Stimulated activated CD8-positive, alpha-beta memory T cell treated with anti-CD3 and anti-CD28 coated beads, Interleukin-12 subunit alpha, Interleukin-12 subunit beta, amount 100 ng/mL, for 24 hours (primary cell): ENCODE measurements around the gene STON2.

Experiments
- DNase-seq: peaks from one replicate; pipeline ENCODE4 v3.0.0-alpha.2; 2020; ENCODE audit errors: extremely low read depth

Gene STON2

DNA sequence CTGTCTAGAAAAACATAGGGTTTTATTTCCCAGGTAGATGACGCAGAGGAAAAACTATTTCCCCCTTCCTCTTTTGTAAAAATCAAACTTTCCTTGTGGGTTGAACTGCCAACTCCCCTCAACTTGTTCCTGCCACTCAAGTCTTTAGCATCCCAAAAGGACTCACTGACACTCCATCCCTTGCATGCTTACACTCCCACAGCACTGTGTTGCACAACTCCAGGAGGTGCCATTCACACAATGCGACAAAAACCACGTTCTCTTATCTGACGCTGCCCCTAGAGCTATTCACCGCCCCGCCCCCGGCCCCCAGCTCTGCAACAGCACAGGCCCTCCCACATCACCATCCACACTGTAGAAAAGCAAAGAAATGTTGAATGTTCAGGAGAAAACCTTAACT, 16.9 kb upstream of the STON2 start:
- no peak for DNase-seq

- no peak for DNase-seq
These were observed 16.2 kb upstream of the STON2 start for GRCh38 chr14:81416194-81416952.

GRCh38 chr14:81415781-81416180, 15.7 kb upstream of the STON2 start:
- DNase-seq = no peak

DNA sequence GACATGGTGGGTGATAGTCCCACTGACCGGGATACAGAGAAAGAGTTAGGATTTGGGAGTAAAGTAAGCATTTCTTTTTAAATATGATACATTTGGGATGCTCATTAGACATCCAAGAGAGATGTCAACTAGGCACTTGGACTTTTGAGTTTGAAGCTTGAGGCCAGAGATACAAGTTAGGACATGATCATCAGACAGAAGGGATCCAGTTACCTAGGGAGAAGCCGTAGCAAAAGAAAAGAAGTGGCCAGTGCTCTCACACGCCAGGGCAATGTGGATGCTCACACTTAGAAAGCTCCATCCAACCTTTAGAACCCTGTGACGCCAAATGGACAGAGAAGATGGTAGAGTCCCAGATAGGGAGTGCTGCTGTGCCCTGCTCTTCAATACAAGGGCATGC, 14.0 kb upstream of the STON2 start:
- no peak for DNase-seq

GRCh38 chr14:81412779-81413178, 12.7 kb upstream of the STON2 start:
- DNase-seq = no peak

DNA sequence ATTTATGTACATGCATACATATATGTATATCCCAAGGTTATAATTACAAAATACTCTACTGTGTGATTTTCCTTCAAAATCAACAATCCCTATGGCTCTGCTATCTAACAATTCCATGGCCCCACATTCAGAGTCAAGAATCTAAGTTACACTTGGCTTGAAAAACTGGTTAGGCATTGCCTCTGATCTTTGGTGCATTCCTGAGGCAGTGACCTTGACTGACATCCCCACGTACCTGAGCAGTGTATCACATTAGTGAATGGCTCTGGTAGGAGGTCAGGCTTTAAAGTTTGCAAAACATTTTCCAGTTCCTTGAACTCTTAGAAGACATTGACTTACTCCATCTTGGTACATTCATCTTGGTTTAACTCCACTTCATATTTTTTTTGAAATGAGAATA, 8.5 kb upstream of the STON2 start:
- DNase-seq = no peak

DNA sequence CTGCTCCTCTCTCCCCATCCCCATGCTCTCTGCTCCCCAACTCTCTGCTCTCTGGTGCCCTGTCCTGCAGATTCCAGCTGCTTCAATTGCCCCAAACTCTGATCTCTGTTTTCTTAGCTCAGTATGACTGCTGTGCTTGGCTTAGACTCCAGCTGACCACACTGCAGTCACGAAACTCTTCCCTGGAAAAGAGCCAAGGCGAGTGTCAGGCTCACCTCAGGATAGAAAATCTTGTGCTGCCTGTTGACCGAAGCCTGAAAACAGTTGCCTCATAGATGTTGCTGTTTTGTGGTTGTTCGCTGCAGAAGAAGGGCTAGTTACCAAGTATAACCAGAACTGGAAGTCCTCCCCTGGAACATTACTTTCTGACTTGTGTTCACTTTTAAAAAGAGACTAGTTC, 6.7 kb upstream of the STON2 start:
- DNase-seq = no peak

GRCh38 chr14:81402123-81402495, 2.0 kb upstream of the STON2 start:
- DNase-seq = no peak

DNA sequence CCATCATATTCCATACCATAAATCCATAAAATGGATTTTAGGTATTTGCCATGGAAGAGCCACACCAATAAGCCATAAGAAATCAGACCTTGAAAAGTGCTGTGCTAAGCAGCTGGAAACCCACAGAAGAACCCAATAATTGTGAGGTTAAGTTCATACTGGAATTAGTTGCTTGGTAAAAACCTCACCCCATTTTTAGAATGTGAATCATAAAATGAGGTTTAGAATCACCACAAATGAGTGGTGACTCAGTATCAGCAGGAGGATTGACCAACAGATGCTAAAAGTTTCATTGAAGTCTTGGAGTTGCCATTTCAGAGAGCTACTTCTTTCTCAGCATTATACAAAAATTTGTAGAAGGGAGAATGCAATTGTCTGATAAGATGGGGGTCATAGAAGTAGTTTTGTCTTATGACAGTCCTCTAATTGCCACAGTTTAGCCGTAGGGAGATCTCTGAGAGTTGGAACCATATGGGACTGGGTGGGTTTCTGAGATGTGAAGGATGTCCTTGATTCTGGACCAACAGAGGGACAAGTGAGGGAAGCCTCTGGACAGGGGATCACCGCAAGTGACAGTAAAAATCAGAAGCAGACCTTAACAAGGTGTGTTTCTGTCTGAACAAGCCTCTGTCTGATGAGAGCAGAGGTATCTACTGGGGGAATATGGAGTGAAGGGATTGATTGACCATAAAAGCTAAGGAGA, 1.4 kb upstream of the STON2 start:
- DNase-seq = no peak

- DNase-seq = no peak
These were observed 728 bp upstream of the STON2 start for GRCh38 chr14:81400852-81401251.

DNA sequence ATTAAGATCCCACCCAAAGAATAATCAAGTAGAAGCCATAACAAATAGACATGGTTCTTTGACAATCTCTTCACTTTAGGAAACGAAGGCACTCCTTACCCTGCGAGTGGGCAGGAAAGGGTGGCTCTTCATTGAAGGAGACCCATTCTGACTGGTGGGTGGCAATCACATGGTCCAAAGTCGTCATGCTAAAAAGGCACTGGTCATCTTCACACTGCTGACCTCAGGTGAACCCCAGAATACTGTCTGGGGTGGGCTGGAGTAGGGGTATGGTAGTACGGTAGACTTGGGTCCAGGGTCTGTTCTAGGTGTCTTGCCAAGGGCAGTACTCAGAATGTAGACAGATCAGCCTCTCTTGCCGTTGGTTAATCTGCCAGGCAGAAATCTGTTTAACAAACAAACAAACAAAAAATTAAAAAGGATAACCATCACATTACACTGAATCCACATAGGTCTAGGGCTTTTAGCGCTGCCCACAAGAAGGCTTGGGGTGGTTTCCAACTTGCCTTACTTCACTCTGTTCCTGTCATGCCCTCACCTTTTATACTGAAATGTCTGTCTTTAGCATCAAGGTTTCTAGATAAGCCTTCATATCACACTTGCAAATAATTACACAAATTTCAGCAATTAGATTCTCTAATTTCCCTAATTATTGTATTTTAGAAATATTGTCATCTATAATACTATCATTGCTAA, 1.8 kb downstream of the STON2 start:
- DNase-seq = no peak

DNA sequence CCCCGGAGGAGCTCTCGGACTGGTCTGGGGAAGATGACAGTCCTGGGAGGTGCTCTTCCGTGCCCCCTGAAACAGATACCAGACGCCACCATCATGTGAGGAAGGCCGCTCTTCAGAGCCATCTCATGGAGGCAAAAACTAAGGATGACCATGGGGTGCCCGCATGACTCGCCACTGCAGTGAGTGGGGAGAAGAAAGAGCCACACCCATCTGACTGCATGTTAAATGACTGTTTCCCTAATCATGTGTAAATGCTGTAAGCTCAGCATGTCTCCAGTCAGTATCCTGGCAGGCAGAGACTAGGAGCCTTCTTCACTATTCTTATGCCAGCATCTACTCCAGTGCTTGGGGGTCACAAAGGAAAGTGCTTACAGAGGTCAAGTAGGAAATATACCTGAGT, 4.0 kb downstream of the STON2 start:
- DNase-seq = no peak

DNA sequence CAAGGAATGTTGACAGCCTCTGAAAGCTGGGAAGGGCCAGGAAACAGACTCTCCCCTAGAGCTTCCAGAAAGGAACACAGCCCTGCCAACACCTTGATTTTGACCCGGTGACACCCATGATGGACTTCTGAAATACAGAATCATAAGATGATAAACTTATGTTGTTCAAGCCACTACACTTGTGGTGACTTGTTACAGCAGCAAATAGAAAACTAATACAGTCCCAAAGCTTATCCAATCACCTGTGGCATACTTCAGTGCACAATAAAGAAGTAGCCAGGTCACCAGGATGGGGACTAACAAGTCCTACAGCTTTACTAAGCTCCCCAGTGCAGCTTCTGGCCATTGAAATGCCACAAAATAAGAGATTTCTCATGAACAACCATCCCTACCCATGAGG, 5.4 kb downstream of the STON2 start:
- DNase-seq = no peak

GRCh38 chr14:81392976-81393643, 7.0 kb downstream of the STON2 start:
- no peak for DNase-seq

DNA sequence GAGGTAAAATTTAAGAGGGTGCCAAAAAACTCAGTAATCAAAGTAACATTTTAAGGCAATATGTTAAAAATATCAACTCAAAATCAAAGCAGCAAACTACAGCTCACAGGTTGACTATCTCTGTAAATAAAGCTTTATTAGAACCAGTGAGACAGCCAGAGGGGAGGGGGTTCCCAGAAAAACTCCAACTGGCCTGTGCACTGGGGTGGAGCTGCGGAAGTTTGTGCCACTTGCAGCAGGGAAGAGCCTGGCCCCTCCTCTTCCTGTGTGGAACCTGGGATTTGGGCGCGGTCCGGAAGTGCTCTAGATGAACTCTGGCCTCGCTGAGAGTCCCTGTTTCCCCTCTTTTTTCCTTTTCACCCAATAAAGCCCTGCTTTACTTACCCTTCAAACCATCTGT, 8.1 kb downstream of the STON2 start:
- DNase-seq = no peak

GRCh38 chr14:81390696-81391095, 9.4 kb downstream of the STON2 start:
- no peak for DNase-seq

- DNase-seq = no peak
These were observed 11.8 kb downstream of the STON2 start for GRCh38 chr14:81388336-81388735.

DNA sequence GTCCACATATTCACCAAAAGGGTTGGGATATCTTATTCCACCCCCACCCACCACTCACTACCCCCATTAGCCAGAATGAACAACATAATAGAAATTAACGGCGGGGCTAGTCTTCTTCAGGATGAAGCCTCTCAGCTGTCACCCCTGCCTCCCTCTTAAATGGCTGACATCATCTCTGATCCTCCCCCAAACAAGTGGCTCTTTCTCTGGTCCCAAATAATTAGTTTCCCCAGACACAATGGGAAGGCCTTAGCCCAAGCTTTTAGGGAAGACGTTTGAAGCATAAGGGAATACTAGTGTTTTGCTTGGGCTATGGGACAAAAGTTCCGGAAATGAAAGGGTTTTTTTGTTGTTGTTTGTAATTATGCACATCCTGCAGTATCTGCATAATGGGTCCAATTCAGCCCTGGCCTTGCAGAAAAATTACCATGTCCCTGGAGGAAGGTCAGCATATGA, 13.8 kb downstream of the STON2 start:
- DNase-seq = no peak

- no peak for DNase-seq
These were observed 14.2 kb downstream of the STON2 start for GRCh38 chr14:81385886-81386285.

DNA sequence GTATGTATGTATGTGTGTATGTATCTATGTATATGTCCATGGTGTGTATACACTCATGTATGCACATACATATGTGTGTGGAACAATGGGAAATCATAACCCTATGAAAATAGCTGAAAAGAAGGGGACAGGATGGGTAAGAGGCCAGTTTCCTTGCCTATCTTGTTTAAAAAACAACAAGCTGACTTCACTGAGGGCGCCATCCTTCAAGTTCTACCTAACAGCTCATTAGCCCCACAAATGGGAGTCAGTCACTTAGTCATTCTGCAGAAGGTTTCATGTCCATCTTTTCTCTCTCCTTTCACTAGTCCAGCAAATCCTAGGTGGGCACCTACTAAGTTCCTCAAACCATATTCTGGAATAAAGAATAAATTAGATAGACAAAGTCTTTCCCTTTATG, 14.7 kb downstream of the STON2 start:
- no peak for DNase-seq

DNA sequence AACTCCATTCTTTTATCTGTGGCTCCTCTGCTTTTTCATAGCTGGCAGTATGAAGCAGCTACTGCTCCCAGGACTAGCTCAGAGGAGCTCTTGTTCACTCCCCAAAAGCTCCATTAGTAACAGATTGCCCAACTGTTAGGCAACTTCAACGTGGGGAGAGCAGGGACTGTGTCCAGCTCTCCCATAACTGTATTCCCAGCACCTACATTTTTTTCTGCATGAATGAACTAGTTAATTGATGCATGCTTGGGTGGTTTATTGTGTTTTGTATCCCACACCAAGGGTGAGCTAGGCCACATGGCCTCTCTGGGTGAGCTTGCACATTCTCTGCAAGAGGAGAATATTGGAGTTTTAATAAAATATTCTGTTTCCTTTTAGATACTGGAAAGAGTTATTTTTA, 15.2 kb downstream of the STON2 start:
- DNase-seq = no peak

DNA sequence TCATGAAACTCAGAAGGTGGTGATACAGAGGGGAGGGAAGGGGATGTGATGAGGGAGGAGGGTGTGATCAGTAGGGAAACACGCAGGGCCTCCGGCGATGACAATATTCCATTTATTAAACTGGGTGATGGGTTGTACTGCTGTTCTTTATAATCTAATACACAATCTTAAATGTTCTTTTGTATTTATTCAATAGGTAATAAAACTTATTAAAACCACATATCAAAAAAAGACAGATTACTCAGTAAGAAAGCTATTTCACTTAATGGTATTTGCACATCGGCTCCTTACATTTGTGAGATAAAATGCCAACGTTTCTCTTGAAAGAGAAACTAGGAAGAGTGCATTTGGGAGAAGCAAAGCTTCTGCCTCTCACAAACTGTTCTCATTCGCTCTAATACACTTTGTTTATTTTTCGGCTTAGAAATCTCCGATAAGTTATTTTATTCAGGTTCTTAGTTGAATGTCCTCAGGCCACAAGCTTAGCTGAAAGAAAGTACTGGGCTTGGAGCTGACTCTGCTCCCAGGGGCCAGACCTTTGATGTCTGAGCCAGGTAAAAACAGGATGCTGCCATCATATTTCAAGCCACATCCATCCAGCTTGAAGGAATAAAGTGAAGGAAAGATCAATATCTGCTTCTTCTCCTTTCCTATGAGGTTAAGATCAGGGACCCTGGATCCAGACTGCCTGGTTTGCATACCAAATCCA, 17.5 kb downstream of the STON2 start:
- DNase-seq = no peak
